Measurements from ENCODE around the gene POU6F2.

The POU6F2 gene

DNA sequence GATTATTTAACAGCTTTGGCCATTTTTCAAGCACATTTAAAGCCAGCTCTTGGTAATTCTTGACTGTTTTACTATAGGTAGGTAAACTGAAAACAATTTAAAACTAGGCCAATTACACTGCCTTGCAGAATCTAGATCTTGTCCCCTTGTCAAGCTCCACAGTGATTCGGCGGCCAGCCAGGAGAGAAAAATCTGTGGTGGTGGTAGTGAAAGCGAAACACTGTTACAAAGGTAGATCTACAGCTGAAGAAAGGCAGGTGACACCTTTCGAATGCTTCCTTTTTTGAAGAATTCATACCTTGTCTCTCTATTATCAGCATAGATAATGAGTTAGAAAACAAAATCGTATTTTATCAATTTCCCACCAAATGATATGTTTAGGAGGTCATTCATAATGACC is 218.3 kb downstream of the POU6F2 start:
- no peak for DNase-seq

DNA sequence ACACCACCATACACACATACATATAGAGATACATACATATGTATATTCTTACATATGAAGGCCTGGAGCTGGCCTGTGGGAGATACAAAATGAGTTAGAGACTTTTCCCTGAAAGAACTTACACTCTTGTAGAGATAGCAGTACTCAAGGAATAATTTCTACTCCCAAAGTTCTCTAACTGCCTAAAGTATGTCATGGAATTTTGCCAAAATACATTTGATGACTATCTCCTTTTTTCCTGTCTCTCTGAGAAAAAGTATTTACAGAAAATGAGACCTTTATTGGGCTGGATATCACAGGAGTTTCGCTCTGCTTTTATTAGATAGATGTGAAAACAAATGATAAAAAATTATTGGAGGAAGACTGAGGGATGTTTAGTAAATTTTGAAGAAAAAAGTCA is 220.1 kb downstream of the POU6F2 start:
- no peak for DNase-seq

DNA sequence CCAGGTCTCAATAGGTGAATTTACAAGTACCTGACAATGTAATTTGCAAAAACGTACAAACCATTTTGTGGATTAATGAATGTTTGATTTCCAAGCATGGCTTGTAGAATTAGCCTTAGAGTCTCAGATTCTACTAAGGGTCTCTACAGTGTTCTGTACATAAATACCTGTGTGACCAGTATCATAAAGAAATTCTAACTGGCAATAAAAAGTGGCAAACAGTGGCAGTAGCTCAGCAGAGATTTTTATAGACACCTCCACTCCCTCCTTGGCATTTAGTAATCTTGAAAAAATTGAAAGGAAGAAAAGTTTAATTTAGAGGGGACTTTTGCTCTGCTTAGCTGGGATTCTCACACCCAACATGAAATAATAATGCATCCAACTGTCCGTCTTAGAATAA is 220.8 kb downstream of the POU6F2 start:
- no peak for DNase-seq

DNA sequence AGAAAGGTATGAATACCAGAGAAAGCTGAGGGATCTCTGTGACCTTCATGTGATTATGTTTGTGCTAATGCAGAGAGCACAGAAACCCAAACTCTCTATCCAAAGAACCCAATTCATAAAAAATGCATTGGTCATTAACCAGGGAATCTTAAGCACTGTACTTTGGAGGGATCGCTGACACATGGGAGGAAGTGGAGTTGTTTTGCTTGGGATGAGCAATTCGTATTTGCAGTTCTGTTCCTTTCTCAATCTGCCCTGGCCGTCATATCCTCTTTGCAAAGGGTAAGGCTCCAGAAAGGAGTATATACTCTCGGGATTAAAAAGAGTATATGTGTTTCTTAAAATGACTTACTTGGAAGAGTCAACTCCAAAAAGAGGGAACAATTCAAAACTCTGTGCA is 221.3 kb downstream of the POU6F2 start:
- DNase-seq, result no peak

DNA sequence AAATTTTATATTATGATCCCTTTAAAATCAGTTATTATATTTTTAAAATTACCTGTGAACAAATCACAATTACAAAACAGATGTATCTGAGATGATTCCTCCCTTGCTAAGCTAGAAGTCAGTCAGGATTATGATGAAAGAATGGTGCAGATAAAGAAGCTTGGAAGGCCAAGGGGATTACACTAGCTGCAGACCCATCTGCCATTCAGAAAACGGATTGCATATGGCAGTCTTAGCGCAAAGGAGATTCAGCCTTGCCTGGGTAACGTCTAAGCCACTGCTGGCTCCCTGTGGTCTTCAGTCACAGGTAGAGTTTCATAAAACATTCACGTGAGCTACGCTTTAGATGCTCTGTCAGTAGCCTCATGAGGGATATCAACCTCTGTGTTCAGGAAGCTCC is 222.2 kb downstream of the POU6F2 start:
- DNase-seq, result no peak

DNA sequence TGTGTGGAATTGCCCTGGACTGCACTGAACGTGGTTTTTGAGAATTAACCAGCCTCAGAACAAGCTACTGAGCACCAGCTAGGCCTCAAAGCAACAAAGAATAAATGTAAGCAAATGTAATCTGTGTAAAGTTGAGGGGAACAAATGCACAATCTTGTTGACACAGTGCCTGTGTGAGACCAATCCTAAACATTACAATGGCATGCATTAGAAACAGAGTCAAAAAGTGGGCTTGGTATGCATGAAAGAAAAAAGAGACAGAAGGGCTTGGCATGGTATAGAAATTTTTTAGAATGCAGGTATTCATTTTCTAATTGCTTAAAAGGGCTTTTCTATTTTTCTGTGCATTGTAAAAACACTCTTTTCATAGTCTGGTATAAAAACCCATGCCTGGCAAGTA is 224.3 kb downstream of the POU6F2 start:
- DNase-seq, result no peak

DNA sequence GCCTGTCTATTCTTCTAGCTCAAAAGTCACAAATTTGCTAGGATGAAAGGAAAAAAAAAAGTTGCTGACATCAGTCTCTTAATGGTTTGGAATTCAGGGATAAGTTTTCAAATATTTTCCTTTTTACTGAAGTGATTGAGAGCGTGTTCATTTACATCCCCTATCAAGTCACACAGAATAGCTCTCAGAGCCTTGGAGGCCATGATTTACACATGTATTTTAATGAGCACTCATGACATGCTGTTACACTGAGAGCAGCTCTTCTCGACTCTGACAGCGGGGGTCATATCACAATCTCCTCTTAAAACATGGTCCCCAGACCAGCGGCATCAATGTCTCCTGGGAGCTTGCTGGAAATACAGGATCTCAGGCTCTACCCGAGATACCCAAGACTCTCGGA is 232.7 kb downstream of the POU6F2 start:
- DNase-seq, result no peak

DNA sequence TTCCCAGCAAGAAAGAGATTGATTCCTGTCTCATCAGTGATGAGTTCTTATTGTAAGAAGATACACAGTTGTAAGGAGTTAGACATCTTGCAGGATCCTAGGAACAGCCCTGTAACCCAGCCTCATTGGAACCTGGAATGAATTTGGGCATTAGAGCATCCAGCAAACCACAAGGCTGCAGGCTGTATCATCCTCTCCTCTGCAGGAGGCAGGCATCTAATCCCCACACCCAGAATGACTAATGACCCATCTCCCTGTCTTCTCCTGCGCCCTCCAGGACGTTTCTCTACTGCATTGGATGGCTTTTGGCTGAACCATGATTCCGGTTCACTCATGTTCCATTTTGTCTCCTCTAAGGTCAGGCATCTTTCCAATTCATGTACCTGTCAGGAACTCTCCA is 233.9 kb downstream of the POU6F2 start:
- no peak for DNase-seq

DNA sequence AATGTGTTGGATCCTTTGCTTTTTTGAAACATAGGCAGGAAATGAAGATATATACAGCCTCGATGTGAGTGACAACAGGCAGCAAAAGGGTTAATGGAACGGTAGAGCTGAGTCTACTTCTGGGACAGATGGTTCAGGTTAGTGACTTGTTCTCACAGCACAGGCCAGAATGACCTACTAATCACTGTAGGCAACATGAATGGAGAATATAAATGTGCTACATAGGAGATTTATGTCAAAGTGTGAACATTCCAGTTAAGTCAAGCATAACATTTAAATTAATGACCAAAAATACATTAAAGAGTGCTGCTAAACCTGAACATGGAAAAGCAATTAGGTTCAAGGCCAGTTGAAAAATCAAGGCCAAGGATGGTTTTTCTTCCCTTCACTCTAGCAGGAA is 235.2 kb downstream of the POU6F2 start:
- no peak for DNase-seq

DNA sequence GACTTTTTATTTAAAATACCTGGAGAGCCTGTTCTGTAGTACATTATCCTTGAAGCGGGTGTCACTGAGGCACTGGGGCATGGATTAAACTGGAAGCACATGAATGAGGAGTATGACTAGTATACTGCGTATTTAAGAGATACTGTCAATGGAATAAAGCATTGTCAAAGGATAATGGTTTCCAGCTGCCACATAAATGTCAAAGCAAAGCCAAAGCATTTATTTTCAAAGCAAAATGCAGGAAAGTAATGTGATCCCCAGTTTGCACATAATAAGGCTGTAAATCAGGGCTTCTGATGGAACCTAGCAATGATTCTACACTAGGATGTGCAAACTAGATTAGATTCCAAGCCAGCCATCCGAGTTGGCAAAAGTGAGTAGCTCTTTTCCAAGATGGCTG is 240.1 kb downstream of the POU6F2 start:
- DNase-seq, result no peak

DNA sequence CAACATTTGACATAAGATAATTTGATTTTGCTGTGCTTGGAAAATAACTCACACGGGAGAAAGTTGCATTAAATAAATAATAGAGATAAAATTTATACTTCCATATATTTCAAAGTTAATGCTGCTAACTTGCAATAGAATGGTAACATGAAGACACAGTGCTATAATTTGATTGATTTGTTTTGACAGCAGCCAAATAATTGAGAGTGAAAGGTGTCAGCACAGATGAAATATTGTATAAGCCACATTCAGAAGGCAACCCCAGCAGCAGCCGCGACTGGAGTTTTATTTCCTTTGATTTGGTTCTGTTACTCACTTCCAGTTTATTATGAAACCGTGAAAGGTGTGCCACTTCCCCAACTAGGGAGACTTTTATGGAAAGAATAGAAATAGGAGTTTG is 242.2 kb downstream of the POU6F2 start:
- DNase-seq, result no peak

DNA sequence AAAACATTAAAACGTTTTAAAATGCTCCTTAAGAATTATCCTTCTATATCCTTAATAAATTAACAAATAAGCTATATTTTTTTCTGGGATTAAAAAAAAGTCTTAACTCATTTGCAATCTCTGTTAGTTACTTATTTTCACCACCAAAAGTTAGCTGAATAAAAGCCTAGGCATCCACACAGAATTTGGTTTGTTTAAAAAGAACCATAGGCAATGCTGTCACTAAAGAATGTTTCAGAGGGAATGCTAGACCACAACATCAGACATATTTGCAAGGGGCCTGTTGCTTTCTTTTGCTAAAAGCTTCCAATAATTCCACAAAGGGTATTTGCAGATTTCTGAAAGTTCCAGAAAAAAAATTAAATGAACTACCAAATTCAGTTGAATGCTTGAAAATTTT is 244.2 kb downstream of the POU6F2 start:
- no peak for DNase-seq

DNA sequence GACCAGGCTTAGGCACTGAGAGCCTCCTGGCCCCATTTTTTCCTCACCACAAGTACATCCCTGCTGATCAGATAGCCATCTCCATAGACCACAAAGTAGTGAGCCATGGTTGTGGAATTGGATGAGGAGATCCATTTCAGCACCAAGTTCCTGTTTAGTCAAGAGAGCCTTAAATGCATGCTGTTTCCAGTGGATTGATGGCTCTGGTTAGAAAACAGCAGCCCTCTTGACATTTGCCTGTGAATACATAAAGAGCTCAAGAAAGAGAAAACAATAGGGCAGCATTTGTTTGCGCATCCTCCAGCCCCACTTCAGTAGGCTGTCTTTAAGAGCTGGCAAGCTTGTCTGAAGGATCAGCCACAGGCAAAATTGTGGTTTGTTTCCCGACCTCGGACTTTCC is 251.2 kb downstream of the POU6F2 start:
- peak; percentile 76 for DNase-seq

DNA sequence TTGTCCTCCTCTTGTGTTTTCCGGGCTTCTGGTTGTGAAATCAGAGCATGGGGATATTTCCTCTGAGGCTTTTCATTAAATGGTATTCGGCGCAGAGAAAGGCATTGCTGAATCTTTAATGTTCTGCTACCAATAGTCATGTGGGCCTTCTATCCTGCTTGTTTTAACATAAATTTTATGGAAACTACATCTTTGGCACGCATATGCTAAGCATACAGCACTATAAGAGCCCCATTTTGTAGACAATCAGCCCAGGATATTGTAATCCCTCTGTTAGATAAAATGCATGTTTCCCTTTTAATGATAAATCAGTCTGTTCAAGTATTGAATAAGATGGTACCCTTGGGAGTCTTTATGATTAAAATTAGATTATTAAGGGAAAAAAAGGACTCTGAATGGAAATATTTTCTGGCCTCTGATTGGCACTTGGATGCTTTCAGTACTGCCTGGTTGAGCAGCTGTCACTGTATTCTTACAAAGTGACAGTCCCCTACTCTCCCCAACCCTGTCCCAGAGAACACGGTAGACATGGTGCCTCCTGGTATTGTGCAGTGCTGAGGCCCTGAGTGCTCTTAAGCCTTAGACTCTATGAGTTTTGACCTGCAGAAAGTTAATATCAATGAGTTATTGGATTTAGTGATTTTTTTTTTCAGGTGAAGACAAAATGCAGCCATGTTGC is 256.3 kb downstream of the POU6F2 start:
- DNase-seq, result no peak

DNA sequence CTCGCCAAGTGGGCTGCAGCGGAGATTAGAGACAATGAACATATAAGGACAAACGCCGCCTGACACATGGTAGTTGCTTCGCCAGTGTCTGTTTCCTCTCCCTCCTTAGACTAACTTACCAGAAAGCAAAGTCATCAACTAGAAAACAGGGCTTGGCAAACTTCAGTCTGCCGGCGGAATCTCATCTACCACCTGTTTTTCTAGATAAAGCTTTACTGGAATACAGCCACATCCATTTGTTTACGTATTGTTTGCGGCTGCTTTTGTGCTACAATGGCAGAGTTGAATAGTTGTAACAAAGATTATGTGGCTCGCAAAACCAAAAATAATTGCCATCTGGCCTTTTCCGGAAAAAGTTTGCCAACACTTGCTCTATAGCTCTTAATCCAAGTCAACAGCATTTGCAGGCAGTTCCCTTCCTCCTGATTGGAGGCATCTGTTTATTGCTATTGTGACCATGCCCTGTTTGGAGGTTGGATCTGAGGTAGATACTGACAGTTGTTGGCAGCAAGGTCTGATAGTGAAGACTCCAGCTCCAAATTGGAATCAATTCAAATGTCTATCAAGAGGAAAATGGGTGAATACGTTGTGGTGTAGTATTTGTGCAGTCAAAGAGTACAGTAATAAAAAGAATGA is 260.6 kb downstream of the POU6F2 start:
- DNase-seq, result no peak

DNA sequence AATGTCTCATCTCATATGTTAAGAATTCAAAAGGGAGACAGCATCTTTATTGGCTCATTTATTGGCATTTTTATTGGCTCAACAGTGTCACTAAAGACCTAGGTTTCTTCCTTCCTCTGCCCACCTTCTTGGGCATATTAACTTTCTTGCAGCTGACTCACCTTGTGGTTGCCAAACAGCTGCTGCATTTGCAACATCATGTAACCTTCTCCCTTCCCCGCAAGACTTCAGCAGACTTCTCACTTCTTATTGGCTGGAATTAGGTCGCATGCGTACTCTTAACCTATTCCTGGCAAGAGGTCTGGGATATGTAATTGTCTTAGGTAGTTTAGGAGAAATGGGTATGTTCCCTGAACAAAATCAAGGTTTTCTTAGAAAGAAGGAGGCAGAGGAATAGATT is 263.2 kb downstream of the POU6F2 start:
- no peak for DNase-seq

DNA sequence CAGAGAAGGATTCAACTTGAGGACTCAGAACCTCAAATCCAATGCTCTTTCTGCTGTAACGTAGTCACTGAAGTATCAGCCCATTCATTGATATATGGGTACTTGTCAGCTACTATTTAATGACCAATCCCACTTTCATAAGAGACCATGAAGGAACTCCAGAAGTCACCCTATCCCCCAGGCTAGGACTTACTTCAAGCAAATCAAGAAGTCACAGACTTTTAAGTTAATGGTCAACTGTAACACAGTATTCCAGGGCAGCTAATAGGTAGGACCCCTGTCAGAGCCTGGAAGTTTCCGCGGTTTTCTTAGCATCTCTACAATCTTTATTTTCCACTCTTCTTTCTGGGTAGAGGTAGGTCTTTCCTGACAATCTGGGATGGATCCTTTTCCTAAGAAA is 269.9 kb downstream of the POU6F2 start:
- no peak for DNase-seq

DNA sequence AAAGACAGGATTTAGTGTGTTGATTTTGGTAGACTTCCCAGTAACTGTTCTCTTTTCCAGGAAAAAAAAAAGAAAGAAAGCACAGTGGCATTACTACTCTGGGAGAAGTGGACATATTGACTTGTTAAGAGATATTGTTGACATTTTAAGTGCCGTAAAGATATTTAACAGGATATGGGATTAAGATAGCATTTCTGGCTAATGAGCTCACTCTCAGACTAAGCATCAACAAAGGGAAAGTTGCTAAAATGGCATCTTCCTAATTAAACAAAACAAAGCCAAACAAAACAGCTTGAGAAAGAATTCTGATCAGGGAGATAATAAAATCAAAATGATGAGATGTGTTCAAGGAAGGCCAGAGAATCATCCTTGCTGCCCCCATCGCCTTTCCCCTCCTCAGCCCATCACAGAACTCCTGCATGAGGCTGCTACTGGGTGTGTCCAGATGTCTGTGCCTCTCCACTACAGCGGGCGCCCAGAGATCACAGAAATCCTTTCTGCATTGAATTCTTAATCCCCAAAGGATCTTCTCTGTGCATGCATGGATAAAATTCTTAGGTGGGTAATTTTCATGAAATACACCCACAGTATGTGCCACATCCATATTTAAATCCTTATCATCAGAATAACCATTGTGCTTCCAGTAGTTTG is 270.5 kb downstream of the POU6F2 start:
- no peak for DNase-seq

DNA sequence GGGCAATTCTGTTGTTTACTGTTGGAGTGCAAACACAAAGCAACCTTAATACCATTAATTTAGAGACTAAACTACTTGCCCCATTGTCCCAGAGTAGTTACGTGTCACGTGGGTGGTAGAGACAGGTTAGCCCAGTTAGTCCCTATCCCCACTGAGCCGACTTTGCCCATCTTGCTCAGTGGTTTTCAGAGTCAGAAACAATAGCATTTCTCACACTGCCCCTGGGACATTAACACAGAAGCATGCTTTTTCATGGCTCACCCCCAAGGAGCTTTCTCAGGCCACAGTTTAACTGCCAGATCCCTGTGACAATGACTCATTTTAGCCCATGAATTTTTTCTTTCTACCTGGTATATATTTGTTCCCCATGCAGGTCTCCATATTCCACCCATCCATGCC is 271.0 kb downstream of the POU6F2 start:
- no peak for DNase-seq

DNA sequence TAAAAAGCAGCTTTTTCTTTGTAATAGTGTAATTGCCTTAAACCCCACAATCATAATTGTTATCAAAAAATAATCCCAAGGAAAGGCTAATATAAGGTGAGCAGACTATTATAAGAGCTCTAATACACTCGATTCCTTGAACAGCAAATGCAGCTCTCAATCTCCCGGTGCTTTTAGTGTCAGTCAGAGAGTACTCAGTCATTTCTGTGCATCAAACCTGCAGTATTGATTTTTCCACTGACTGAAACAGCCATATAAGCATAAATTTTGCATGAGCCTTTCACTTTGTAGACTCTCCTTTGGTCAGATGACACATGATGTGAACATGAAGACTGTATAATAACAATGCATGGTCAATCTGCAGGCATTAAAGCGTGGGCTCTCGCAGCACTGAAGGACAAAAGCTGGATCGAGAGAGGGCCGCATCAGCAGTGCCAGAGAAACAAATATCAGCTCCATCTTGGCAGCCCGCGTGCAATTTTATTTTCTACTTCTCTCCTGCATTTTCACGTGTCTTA is 272.0 kb downstream of the POU6F2 start:
- no peak for DNase-seq

DNA sequence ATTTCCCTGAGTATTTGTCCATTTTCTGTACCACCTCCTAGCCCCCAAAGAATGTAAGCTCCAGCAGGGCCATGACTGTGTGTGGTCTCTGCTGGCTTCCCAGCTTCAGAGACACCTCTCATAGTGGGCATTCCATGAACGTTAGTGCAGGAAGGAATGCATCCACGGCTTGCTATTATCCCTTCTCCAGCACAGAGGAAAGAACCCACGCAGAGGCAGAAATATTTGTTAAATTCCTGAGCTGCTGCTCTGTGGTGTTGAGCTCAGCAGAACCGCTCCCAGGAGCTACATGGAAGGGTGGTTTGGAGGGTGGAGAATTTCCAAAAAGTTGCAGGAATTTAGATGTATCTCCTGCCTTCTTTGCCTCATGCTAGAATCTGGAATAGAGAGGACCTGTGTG is 275.2 kb downstream of the POU6F2 start:
- DNase-seq, result no peak

DNA sequence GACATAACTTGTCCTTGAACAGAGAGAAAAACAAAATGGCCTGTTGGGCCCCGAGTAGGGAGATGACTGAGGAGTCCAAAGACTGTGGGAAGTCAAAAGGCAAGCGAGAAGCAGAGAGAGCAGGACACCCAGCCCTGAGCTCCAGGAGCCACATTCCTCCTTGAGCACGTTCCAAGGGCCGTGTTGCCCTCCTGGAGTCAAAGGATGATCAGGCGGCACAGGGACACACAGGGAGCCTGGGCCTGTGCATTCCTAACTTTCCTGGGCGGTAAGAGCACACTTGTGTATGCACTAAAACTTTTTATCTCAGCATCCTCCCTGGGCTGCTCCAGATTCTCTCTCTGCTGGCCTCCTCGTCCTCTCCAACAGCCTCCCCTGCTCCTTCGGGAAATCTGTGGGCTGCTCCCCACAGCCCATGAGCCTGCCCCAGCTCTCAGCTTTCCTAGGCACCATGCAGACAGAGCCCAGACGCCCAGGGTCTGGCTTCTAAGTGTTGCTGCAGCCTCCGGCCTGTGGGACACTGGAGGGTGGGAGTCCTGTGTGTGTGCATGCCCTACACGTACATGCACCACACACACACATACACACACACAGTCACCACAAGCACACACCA is 281.8 kb downstream of the POU6F2 start:
- no peak for DNase-seq

DNA sequence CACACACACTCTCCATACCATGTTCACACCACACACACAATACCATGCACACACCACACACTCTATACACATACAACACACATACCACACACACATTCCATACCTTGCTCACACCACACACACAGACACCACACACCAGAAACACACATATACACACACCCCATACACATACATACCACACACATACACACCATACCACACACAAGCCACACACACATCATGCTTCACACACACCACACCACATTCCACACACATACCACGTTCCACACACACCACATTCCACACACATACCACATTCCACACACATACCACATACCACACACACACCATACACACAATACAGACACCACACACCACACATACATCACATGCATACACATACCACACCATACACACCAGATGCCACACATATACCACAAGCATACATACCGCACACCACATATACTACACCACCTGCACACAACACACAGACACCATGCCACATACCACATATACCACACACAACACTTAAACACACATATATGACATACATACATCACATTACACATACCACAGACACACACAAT is 282.7 kb downstream of the POU6F2 start:
- DNase-seq, result no peak

DNA sequence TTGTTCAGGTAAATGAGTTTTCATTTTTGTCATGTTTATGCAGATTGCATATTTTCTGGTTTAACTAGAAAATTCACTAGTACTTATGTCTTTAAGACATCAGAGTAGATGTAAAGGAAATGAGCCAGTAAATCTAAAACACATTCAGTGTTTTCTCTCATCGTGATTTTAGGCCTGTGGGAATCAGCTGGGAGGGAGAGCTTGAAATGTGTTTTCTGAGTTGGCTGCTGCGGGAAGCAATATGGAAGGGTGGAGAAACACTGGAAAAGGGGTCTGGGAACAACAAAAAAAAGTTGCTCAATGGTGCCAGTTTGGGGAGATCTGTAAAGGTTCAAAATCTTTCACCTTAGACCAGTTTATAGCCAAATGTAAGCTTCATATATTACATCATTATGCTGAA is 284.1 kb downstream of the POU6F2 start:
- no peak for DNase-seq

Measured in NCI-H2029 treated with DMSO at 0.1 percent for 48 hours (cell line).